ENCODE measurements around the gene NTN5. TPM values are rescaled to one million over a fixed set of nuclear protein-coding genes. Genes with fewer than 3 reads are reported as not detected.

NTN5 gene
- total and polyA plus RNA-seq, 2 of the 4 experiments (the other 2 are of a cell fraction) = 0.19 TPM; not detected in 1

DNA sequence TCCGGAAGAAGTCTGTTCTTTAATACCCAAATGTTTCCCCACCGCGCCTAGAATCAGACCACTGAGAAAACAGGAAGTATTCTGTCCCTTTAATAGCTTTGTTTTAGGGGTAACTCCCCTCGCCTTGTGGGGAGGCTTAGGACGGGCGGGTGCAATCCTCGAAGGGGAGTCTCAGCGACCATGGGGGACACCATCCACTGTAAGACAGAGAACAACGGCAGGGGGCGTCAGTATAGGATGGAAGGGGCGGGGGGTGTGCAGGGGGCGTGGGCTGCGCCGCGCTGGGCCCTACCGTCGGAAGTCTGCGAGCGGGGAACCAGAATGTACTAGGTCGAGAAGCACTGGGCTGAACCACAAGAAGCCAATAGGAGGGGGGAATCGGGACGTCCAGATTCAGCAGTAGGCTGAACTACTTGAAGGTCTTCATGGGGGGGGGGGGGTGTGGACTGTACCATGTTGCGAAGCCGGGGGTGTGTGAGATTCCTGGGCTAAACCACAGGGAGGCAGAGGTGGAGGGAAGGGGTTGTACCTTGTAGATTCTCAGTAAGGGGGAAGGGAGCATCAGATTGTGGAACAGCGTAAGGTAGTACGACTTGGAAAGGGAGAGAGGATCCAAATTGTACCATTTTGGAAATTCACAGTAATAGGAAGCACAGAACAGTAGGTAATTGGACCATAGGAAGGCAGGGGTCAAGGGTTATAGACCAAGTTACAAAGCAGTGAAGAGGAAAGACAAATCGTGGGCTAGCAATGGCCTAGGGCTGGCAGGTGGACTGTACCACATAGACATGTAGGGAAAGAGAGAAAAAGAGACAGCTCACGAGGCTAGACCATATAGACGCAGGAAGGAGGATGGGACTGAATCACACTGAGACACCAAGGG is 34.6 kb downstream of the NTN5 start:
- BruUV-seq (replicated peaks) = no TSS peak
- Histone ChIP-seq H2AFZ (replicated peaks; ENCODE audit: low read length, poor library complexity) (peak overlapping the region; percentile 95), H2AK9ac (replicated peaks; ENCODE audit: low read depth, low read length, poor library complexity) (peak overlapping the region; percentile 89), H4K8ac (ENCODE audit: low read depth in 2 of 2, low read length in 2 of 2) (peak overlapping the region; percentile 43 to 98), H3K27ac (ENCODE audit: insufficient read depth, low read length) (peak overlapping the region; percentile 81), H3K9me1 (ENCODE audit: insufficient read depth, low read length) (peaks cover 21% of the 10 kb centered on the region), H3K9me3 (ENCODE audit: control insufficient read depth, insufficient read depth, low read length) (no peaks in the 10 kb centered on the region), H2BK15ac (ENCODE audit: low read depth, low read length) (peak overlapping the region; percentile 89), H4K91ac (ENCODE audit: insufficient read depth, low read depth, low read length) (peak overlapping the region; percentile 77), H2AK5ac (ENCODE audit: low read depth, low read length) (peak overlapping the region; percentile 95), H4K5ac (ENCODE audit: low read depth, low read length) (peak overlapping the region; percentile 82), H3K4me2 (ENCODE audit: low read depth, low read length) (peak overlapping the region; percentile 65), H3K36me3 (ENCODE audit: control insufficient read depth, insufficient read depth, low read length) (no peaks in the 10 kb centered on the region; the same call in 1 of the 2 replicates), H4K20me1 (ENCODE audit: insufficient read depth, low read length) (peaks cover 4% of the 10 kb centered on the region; the same call in 1 of the 2 replicates), H2BK5ac (ENCODE audit: low read depth, low read length, poor library complexity, severe bottlenecking) (peak overlapping the region; percentile 76), H3K14ac (replicated peaks; ENCODE audit: low read depth, low read length) (peak overlapping the region; percentile 99), H3K56ac (ENCODE audit: extremely low read depth, insufficient read depth, low read length) (peak overlapping the region; percentile 84; the same call in 1 of the 2 replicates), H3K4me1 (ENCODE audit: control insufficient read depth, insufficient read depth, low read length) (peaks cover 21% of the 10 kb centered on the region), H3K4me3 (ENCODE audit: insufficient read depth, low read depth, low read length) (peak overlapping the region; percentile 48), H2BK120ac (ENCODE audit: low read depth, low read length) (peak overlapping the region; percentile 95), H3K4ac (ENCODE audit: low read depth, low read length) (peak overlapping the region; percentile 96), H2BK20ac (ENCODE audit: low read depth, low read length) (peak overlapping the region; percentile 96), H3K23ac (ENCODE audit: low read depth, low read length) (peak overlapping the region; percentile 93), H3K79me1 (ENCODE audit: low read depth in 1 of 2, low read length in 2 of 2) (peaks cover 0 to 18% of the 10 kb centered on the region in 2 experiments; a peak in 3 of 4 replicates), H3K27me3 (ENCODE audit: control insufficient read depth, insufficient read depth, low read length) (no peaks in the 10 kb centered on the region), H3K18ac (ENCODE audit: low read depth, low read length) (peak overlapping the region; percentile 71), H3K9ac (ENCODE audit: low read depth, low read length) (peak overlapping the region; percentile 60)
- dilution Hi-C loops (cut with HindIII; ENCODE audit: low sequenced_read_pairs, unreplicated experiment) (no loop called here), in situ Hi-C loops (cut with MboI; ENCODE audit: low sequenced_read_pairs) (no loop called here), intact Hi-C loops (cut with micrococcal nuclease) (no loop called here)
- DNase-seq = peak; percentile 96
- ChIA-PET POLR2A (ENCODE audit: unreplicated experiment) (interaction anchor here (0.5 kb wide), 1 partner anchor 60 kb away, joined by 3 read pairs; no protein-coding TSS in a partner anchor), CTCF (no interaction called here)
- ATAC-seq (ENCODE audit: low read depth) = peak; percentile 45
- TF ChIP-seq, protein P1, sequence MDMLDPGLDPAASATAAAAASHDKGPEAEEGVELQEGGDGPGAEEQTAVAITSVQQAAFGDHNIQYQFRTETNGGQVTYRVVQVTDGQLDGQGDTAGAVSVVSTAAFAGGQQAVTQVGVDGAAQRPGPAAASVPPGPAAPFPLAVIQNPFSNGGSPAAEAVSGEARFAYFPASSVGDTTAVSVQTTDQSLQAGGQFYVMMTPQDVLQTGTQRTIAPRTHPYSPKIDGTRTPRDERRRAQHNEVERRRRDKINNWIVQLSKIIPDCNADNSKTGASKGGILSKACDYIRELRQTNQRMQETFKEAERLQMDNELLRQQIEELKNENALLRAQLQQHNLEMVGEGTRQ (IDR thresholded peaks at IDR 0.05; ENCODE audit: low read depth, low read length) = no peak
- TF ChIP-seq RFX5 (IDR thresholded peaks at IDR 0.05; ENCODE audit: low read depth, low read length) (no peak), MAZ (IDR thresholded peaks at IDR 0.05; ENCODE audit: borderline replicate concordance, low read depth, low read length) (peak; percentile 27; the same call in 1 of the 2 replicates), CEBPB (IDR thresholded peaks at IDR 0.05; ENCODE audit: low read depth, low read length) (no peak), CHD1 (IDR thresholded peaks at IDR 0.05; ENCODE audit: low read depth, low read length) (peak; percentile 91; the same call in 1 of the 2 replicates), MAFK (IDR thresholded peaks at IDR 0.05; ENCODE audit: low read depth, low read length) (no peak), BHLHE40 (IDR thresholded peaks at IDR 0.05; ENCODE audit: low read depth, low read length) (peak; percentile 97)
- TF ChIP-seq, protein P2, sequence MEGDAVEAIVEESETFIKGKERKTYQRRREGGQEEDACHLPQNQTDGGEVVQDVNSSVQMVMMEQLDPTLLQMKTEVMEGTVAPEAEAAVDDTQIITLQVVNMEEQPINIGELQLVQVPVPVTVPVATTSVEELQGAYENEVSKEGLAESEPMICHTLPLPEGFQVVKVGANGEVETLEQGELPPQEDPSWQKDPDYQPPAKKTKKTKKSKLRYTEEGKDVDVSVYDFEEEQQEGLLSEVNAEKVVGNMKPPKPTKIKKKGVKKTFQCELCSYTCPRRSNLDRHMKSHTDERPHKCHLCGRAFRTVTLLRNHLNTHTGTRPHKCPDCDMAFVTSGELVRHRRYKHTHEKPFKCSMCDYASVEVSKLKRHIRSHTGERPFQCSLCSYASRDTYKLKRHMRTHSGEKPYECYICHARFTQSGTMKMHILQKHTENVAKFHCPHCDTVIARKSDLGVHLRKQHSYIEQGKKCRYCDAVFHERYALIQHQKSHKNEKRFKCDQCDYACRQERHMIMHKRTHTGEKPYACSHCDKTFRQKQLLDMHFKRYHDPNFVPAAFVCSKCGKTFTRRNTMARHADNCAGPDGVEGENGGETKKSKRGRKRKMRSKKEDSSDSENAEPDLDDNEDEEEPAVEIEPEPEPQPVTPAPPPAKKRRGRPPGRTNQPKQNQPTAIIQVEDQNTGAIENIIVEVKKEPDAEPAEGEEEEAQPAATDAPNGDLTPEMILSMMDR (conservative IDR thresholded peaks at IDR 0.05; ENCODE audit: low read depth, low read length) = peak; percentile 27; the same call in 1 of the 2 replicates
- WGBS, 2 experiments (ENCODE audit: extremely low coverage in 2 of 2, insufficient read length in 1 of 2) = 37% methylated on average over 4 of the region's 29 CpGs; no CpG with 5 or more reads in 1 of the 2 experiments

All from IMR-90 (cell line).